GM12878 (cell line): ENCODE measurements around the gene SCGN. TPM values are rescaled to one million over a fixed set of nuclear protein-coding genes. Genes with fewer than 3 reads are reported as not detected.

ENCODE experiments used
- ATAC-seq: fragments of 200-7000 bp; cut with Tn5 transposase; 3 replicates; pipeline ENCODE4 v1.9.1; 2020; ENCODE audit warnings: mild to moderate bottlenecking, moderate library complexity
- BruUV-seq: library from RNA; stranded (reverse); fragments of 400-500 nt; replicated peaks from 2 replicates; lab custom pipeline; 2021; lab: Mats Ljungman, UMichigan
- CTCF ChIA-PET: fragments of 300-600 bp; sonication (Branson Sonifier 250); formaldehyde crosslinking; extraction: SDS; loops from one replicate; lab custom pipeline; 2021; ENCODE audit warnings: inconsistent platforms; lab: Yijun Ruan, JAX
- POLR2A ChIA-PET: fragments of 350-600 bp; formaldehyde crosslinking; extraction: SDS; loops from one replicate; lab custom pipeline; 2021; ENCODE audit warnings: inconsistent platforms; lab: Charles Lee
- RAD21 ChIA-PET: fragments of 300-600 bp; sonication (Branson Sonifier 250); formaldehyde crosslinking; loops from one replicate; lab custom pipeline; 2023; ENCODE audit warnings: antibody characterized with exemption; ENCODE audit not compliant: unreplicated experiment; lab: Charles Lee
- SMC1A ChIA-PET: fragments of 300-600 bp; sonication (Branson Sonifier 250); formaldehyde crosslinking; loops from one replicate; lab custom pipeline; 2023; ENCODE audit not compliant: unreplicated experiment, uncharacterized antibody; lab: Charles Lee
- DNase-seq: peaks from one replicate; pipeline ENCODE4 v3.0.0-alpha.2; 2011; ENCODE audit warnings: low read depth, low spot score
- FAIRE-seq: peaks from 3 replicates; lab custom pipeline; 2011; peaks lifted over from hg19 to GRCh38; lab: Jason Lieb, UNC
- H2AFZ ChIP-seq: 2 replicates; pipeline ENCODE4 v1.6.0; 2011; ENCODE audit warnings: low read depth, low read length, control low read depth; ENCODE audit not compliant: control insufficient read depth
- H3K27ac ChIP-seq: 2 replicates; pipeline ENCODE4 v1.5.1; 2011; ENCODE audit warnings: control low read depth; ENCODE audit not compliant: control insufficient read depth, insufficient read depth
- H3K27me3 ChIP-seq, 2 experiments: replicated peaks in 1 of 2; 2 replicates each; pipeline versions ENCODE4 v1.6.0 to v1.6.1; 2011; ENCODE audit warnings: low read length in 1 of 2; ENCODE audit not compliant: control insufficient read depth in 2 of 2, insufficient read depth in 2 of 2
- H3K36me3 ChIP-seq, 2 experiments: 2 replicates each; pipeline ENCODE4 v1.5.1; 2011; ENCODE audit warnings: low read length in 1 of 2; ENCODE audit not compliant: control insufficient read depth in 2 of 2, insufficient read depth in 2 of 2
- H3K4me1 ChIP-seq: 2 replicates; pipeline ENCODE4 v1.6.1; 2011; ENCODE audit warnings: mild to moderate bottlenecking, low read length, moderate library complexity, mixed read lengths; ENCODE audit not compliant: control insufficient read depth, insufficient read depth
- H3K4me2 ChIP-seq: 2 replicates; pipeline ENCODE4 v1.6.0; 2011; ENCODE audit warnings: control low read depth; ENCODE audit not compliant: control insufficient read depth, insufficient read depth
- H3K4me3 ChIP-seq: fragments of 200-600 bp; sonication (generic); 2 replicates; pipeline ENCODE4 v1.5.1; 2016
- H3K79me2 ChIP-seq: 2 replicates; pipeline ENCODE4 v1.6.0; 2011; ENCODE audit warnings: low read length; ENCODE audit not compliant: control insufficient read depth, insufficient read depth
- H3K9ac ChIP-seq: 2 replicates; pipeline ENCODE4 v1.8.0; 2011; ENCODE audit warnings: low read length, control low read depth, mixed read lengths; ENCODE audit not compliant: control insufficient read depth, insufficient read depth
- H3K9me3 ChIP-seq: replicated peaks from 3 replicates; pipeline ENCODE4 v1.5.1; 2011; ENCODE audit warnings: mild to moderate bottlenecking, low read length; ENCODE audit not compliant: control insufficient read depth, insufficient read depth
- H4K20me1 ChIP-seq: 2 replicates; pipeline ENCODE4 v1.6.0; 2011; ENCODE audit not compliant: control insufficient read depth, insufficient read depth
- BHLHE40 ChIP-seq, 2 experiments: fragments of 450-650 bp in 1 of 2; IDR thresholded peaks; 2 replicates each; pipeline ENCODE4 v1.6.1; 2011 to 2017; ENCODE audit warnings: low read depth in 2 of 2, borderline replicate concordance in 1 of 2, improper control_type of control experiment in 1 of 2, low read length in 1 of 2, mild to moderate bottlenecking in 1 of 2
- CTCF ChIP-seq, 3 experiments: IDR thresholded peaks in 2 of 3; conservative IDR thresholded peaks in 1 of 3; 2 replicates each; pipeline ENCODE4 v1.5.1; 2011; ENCODE audit warnings: low read depth in 3 of 3, low read length in 3 of 3, mild to moderate bottlenecking in 3 of 3, control low read depth in 2 of 3, moderate library complexity in 2 of 3, inconsistent platforms in 1 of 3, mixed read lengths in 1 of 3; ENCODE audit not compliant: control insufficient read depth in 2 of 3, insufficient read depth in 1 of 3; ENCODE audit errors: extremely low read depth in 1 of 3
- FOXM1 ChIP-seq: IDR thresholded peaks from 2 replicates; pipeline ENCODE4 v1.6.1; 2012; ENCODE audit warnings: low read depth, mild to moderate bottlenecking, inconsistent platforms, low read length, moderate library complexity
- MEF2B ChIP-seq: fragments of 450-650 bp; IDR thresholded peaks from 2 replicates; pipeline ENCODE4 v1.6.1; 2018; ENCODE audit warnings: mild to moderate bottlenecking, moderate library complexity; ENCODE audit not compliant: partially characterized antibody, poor library complexity, severe bottlenecking
- STAT1 ChIP-seq: fragments of 450-650 bp; conservative IDR thresholded peaks from 2 replicates; pipeline ENCODE4 v1.6.1; 2014; ENCODE audit warnings: antibody characterized with exemption, mild to moderate bottlenecking
- TARDBP ChIP-seq: IDR thresholded peaks from 2 replicates; pipeline ENCODE4 v1.6.1; 2016; ENCODE audit warnings: borderline replicate concordance
- ZNF274 ChIP-seq: IDR thresholded peaks from one replicate; pipeline ENCODE4 v1.8.0; 2011; ENCODE audit not compliant: insufficient read length, insufficient read depth
- WGBS: methylation state at CpG from one replicate; pipeline ENCODE4 v1.1.6; 2016; ENCODE audit warnings: low lambda C conversion rate; ENCODE audit not compliant: insufficient replicate concordance, insufficient coverage; ENCODE audit errors: missing lambda C conversion rate; 5-methylcytosine and 5-hydroxymethylcytosine counted together
- in situ Hi-C: fragments of 300-500 bp; cut with MboI; formaldehyde crosslinking; loops from 9 replicates; pipeline ENCODE4 v1.14.3; 2018; ENCODE audit warnings: mixed read lengths
- intact Hi-C: fragments of 100-400 bp; cut with micrococcal nuclease; formaldehyde crosslinking; loops from one replicate; pipeline ENCODE4 v1.14.2; 2022; ENCODE audit not compliant: unreplicated experiment
- polyA plus RNA-seq, 11 experiments: library from polyadenylated mRNA; depleted of rRNA in 4 of 11; unstranded in 6 of 11; stranded (reverse) in 5 of 11; fragments of >200 nt; fragmentation: Nextera tagmentation in 4 of 11; fragmentation: Illumina TruSeq in 1 of 11; extraction: Ambion mirVana in 4 of 11; extraction: Trizol in 1 of 11; gene quantifications; 1 replicate in 1 of 11; 2 replicates in 10 of 11; pipeline versions ENCODE4 v1.2.1 to v1.2.3, GENCODE V29; 2011 to 2016; ENCODE audit warnings: inconsistent platforms in 2 of 11, missing spikeins in 2 of 11, low read depth in 1 of 11
- total RNA-seq, 4 experiments: library from RNA; depleted of rRNA in 3 of 4; stranded (reverse); fragments of >200 nt in 3 of 4; fragmentation: Illumina TruSeq in 1 of 4; extraction: Trizol in 1 of 4; gene quantifications; 2 replicates each; pipeline versions ENCODE4 v1.2.1 to v1.2.3, GENCODE V29; 2013 to 2021

The SCGN gene
- total and polyA plus RNA-seq, 10 of the 15 experiments (the other 5 are each of a cell fraction or from before 2014, with no cell fraction given): not detected

DNA sequence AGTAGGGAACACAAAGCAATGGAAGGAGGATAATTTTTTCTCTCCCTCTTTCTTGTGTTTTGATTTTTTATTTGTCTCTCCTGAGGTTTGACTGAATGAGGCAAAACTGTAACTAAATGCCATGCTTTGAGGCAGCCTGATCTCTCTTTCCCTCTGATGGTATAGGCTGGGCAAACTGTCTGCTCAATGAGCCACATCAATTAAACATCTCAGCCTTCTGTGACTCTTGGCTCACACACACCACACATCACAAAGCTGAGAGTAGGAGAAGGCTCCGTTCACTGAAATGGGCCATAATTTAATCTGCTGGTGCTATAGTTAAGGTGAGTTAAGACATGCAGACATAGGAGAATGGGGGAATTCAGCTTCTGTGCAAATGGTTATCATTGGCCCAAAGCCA, 28.1 kb upstream of the SCGN start:
- no peak for ATAC-seq
- no peak for DNase-seq
- no TSS peak for BruUV-seq
- ChIA-PET SMC1A (no interaction called here), POLR2A (no interaction called here), RAD21 (no interaction called here), CTCF (no interaction called here)
- Histone ChIP-seq H3K9ac (no peak overlapping the region), H2AFZ (no peak overlapping the region), H4K20me1 (no peaks in the 10 kb centered on the region), H3K4me1 (no peaks in the 10 kb centered on the region), H3K27ac (no peak overlapping the region), H3K79me2 (no peaks in the 10 kb centered on the region), H3K9me3 (no peaks in the 10 kb centered on the region), H3K36me3 (no peaks in the 10 kb centered on the region), H3K4me2 (no peak overlapping the region), H3K4me3 (no peak overlapping the region), H3K27me3 (no peaks in the 10 kb centered on the region)
- no peak for TF ChIP-seq ZNF274
- no peak for TF ChIP-seq MEF2B
- no peak for TF ChIP-seq STAT1
- TF ChIP-seq BHLHE40 (IDR thresholded peaks at IDR 0.05; ENCODE audit: borderline replicate concordance in 1 of 2, low read depth in 2 of 2, low read length in 1 of 2): no peak
- no peak for TF ChIP-seq CTCF (IDR thresholded peaks at IDR 0.05 in 2 of 3, conservative IDR thresholded peaks at IDR 0.05 in 1 of 3; ENCODE audit: control insufficient read depth in 2 of 3, extremely low read depth in 1 of 3, insufficient read depth in 1 of 3, low read depth in 3 of 3, low read length in 3 of 3)
- no peak for TF ChIP-seq TARDBP
- no peak for TF ChIP-seq FOXM1
- in situ Hi-C loops (no loop called here), intact Hi-C loops (no loop called here)
- no peak for FAIRE-seq
- WGBS: 80% methylated on average over 1 of the region's 1 CpG
